ENCODE data around the gene LUC7L.
"Not testable (repeated sequence)": the region's sequence is repeated elsewhere in the genome, so short reads cannot be mapped to it uniquely, and the experiment has no call there.

Gene LUC7L

DNA sequence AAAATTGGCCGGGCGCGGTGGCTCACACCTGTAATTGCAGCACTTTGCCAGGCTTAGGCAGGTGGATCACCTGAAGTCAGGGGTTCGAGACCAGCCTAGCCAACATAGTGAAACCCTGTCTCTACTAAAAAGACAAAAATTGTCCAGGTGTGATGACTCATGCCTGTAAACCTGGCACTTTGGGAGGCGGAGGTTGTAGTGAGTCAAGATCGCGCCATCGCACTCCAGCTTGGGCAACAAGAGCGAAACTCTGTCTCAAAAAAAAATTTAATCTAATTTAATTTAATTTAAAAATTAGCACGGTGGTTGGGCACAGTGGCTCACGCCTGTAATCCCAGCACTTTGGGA, 50.6 kb downstream of the LUC7L start:
- DNase-seq = no peak

DNA sequence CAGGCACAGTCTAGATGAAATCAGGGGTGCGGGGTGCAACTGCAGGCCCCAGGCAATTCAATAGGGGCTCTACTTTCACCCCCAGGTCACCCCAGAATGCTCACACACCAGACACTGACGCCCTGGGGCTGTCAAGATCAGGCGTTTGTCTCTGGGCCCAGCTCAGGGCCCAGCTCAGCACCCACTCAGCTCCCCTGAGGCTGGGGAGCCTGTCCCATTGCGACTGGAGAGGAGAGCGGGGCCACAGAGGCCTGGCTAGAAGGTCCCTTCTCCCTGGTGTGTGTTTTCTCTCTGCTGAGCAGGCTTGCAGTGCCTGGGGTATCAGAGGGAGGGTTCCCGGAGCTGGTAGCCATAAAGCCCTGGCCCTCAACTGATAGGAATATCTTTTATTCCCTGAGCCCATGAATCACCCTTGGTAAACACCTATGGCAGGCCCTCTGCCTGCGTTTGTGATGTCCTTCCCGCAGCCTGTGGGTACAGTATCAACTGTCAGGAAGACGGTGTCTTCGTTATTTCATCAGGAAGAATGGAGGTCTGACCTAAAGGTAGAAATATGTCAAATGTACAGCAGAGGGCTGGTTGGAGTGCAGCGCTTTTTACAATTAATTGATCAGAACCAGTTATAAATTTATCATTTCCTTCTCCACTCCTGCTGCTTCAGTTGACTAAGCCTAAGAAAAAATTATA, 51.1 kb downstream of the LUC7L start:
- DNase-seq = no peak

DNA sequence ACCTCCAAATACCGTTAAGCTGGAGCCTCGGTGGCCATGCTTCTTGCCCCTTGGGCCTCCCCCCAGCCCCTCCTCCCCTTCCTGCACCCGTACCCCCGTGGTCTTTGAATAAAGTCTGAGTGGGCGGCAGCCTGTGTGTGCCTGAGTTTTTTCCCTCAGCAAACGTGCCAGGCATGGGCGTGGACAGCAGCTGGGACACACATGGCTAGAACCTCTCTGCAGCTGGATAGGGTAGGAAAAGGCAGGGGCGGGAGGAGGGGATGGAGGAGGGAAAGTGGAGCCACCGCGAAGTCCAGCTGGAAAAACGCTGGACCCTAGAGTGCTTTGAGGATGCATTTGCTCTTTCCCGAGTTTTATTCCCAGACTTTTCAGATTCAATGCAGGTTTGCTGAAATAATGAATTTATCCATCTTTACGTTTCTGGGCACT, 51.8 kb downstream of the LUC7L start:
- DNase-seq = no peak

DNA sequence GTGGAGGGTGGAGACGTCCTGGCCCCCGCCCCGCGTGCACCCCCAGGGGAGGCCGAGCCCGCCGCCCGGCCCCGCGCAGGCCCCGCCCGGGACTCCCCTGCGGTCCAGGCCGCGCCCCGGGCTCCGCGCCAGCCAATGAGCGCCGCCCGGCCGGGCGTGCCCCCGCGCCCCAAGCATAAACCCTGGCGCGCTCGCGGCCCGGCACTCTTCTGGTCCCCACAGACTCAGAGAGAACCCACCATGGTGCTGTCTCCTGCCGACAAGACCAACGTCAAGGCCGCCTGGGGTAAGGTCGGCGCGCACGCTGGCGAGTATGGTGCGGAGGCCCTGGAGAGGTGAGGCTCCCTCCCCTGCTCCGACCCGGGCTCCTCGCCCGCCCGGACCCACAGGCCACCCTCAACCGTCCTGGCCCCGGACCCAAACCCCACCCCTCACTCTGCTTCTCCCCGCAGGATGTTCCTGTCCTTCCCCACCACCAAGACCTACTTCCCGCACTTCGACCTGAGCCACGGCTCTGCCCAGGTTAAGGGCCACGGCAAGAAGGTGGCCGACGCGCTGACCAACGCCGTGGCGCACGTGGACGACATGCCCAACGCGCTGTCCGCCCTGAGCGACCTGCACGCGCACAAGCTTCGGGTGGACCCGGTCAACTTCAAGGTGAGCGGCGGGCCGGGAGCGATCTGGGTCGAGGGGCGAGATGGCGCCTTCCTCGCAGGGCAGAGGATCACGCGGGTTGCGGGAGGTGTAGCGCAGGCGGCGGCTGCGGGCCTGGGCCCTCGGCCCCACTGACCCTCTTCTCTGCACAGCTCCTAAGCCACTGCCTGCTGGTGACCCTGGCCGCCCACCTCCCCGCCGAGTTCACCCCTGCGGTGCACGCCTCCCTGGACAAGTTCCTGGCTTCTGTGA, 52.5 kb downstream of the LUC7L start, which contains the start of gene HBA1:
HBA1 (plus strand) TSS at position 204 of the 906 bp plus-strand sequence; CDS start at position 241, 37 bp downstream.
- DNase-seq = not testable (repeated sequence)

DNA sequence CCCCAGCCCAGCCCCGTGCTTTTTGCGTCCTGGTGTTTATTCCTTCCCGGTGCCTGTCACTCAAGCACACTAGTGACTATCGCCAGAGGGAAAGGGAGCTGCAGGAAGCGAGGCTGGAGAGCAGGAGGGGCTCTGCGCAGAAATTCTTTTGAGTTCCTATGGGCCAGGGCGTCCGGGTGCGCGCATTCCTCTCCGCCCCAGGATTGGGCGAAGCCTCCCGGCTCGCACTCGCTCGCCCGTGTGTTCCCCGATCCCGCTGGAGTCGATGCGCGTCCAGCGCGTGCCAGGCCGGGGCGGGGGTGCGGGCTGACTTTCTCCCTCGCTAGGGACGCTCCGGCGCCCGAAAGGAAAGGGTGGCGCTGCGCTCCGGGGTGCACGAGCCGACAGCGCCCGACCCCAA, 53.2 kb downstream of the LUC7L start:
- DNase-seq = not testable (repeated sequence)

DNA sequence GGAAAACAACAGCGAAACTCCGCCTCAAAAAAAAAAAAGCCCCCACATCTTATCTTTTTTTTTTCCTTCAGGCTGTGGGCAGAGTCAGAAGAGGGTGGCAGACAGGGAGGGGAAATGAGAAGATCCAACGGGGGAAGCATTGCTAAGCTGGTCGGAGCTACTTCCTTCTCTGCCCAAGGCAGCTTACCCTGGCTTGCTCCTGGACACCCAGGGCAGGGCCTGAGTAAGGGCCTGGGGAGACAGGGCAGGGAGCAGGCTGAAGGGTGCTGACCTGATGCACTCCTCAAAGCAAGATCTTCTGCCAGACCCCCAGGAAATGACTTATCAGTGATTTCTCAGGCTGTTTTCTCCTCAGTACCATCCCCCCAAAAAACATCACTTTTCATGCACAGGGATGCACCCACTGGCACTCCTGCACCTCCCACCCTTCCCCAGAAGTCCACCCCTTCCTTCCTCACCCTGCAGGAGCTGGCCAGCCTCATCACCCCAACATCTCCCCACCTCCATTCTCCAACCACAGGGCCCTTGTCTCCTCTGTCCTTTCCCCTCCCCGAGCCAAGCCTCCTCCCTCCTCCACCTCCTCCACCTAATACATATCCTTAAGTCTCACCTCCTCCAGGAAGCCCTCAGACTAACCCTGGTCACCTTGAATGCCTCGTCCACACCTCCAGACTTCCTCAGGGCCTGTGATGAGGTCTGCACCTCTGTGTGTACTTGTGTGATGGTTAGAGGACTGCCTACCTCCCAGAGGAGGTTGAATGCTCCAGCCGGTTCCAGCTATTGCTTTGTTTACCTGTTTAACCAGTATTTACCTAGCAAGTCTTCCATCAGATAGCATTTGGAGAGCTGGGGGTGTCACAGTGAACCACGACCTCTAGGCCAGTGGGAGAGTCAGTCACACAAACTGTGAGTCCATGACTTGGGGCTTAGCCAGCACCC, 54.0 kb downstream of the LUC7L start:
- no peak for DNase-seq

DNA sequence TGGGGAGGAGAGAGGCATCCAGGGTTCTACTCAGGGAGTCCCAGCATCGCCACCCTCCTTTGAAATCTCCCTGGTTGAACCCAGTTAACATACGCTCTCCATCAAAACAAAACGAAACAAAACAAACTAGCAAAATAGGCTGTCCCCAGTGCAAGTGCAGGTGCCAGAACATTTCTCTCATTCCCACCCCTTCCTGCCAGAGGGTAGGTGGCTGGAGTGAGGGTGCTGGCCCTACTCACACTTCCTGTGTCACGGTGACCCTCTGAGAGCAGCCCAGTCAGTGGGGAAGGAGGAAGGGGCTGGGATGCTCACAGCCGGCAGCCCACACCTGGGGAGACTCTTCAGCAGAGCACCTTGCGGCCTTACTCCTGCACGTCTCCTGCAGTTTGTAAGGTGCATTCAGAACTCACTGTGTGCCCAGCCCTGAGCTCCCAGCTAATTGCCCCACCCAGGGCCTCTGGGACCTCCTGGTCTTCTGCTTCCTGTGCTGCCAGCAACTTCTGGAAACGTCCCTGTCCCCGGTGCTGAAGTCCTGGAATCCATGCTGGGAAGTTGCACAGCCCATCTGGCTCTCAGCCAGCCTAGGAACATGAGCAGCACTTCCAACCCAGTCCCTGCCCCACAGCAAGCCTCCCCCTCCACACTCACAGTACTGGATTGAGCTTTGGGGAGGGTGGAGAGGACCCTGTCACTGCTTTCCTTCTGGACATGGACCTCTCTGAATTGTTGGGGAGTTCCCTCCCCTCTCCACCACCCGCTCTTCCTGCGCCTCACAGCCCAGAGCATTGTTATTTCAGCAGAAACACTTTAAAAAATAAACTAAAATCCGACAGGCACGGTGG, 55.1 kb downstream of the LUC7L start:
- DNase-seq = not testable (repeated sequence)

DNA sequence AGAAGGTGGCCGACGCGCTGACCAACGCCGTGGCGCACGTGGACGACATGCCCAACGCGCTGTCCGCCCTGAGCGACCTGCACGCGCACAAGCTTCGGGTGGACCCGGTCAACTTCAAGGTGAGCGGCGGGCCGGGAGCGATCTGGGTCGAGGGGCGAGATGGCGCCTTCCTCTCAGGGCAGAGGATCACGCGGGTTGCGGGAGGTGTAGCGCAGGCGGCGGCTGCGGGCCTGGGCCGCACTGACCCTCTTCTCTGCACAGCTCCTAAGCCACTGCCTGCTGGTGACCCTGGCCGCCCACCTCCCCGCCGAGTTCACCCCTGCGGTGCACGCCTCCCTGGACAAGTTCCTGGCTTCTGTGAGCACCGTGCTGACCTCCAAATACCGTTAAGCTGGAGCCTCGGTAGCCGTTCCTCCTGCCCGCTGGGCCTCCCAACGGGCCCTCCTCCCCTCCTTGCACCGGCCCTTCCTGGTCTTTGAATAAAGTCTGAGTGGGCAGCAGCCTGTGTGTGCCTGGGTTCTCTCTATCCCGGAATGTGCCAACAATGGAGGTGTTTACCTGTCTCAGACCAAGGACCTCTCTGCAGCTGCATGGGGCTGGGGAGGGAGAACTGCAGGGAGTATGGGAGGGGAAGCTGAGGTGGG, 55.9 kb downstream of the LUC7L start:
- not testable (repeated sequence) for DNase-seq

DNA sequence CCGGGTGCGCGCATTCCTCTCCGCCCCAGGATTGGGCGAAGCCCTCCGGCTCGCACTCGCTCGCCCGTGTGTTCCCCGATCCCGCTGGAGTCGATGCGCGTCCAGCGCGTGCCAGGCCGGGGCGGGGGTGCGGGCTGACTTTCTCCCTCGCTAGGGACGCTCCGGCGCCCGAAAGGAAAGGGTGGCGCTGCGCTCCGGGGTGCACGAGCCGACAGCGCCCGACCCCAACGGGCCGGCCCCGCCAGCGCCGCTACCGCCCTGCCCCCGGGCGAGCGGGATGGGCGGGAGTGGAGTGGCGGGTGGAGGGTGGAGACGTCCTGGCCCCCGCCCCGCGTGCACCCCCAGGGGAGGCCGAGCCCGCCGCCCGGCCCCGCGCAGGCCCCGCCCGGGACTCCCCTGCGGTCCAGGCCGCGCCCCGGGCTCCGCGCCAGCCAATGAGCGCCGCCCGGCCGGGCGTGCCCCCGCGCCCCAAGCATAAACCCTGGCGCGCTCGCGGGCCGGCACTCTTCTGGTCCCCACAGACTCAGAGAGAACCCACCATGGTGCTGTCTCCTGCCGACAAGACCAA, 56.8 kb downstream of the LUC7L start, which contains the start of gene HBA2:
HBA2 (plus strand) TSS at position 503 of the 568 bp plus-strand sequence; CDS start at position 540, 37 bp downstream.
- DNase-seq = not testable (repeated sequence)

DNA sequence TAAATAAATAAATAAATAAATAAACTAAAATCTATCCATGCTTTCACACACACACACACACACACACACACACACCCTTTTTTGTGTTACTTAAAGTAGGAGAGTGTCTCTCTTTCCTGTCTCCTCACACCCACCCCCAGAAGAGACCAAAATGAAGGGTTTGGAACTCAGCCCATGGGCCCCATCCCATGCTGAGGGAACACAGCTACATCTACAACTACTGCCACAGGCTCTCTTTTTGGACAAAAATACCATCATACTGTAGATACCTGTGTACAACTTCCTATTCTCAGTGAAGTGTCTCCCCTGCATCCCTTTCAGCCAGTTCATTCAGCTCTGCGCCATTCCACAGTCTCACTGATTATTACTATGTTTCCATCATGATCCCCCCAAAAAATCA, 58.5 kb downstream of the LUC7L start:
- no peak for DNase-seq

DNA sequence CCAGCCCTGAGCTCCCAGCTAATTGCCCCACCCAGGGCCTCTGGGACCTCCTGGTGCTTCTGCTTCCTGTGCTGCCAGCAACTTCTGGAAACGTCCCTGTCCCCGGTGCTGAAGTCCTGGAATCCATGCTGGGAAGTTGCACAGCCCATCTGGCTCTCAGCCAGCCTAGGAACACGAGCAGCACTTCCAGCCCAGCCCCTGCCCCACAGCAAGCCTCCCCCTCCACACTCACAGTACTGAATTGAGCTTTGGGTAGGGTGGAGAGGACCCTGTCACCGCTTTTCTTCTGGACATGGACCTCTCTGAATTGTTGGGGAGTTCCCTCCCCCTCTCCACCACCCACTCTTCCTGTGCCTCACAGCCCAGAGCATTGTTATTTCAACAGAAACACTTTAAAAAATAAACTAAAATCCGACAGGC, 59.2 kb downstream of the LUC7L start:
- not testable (repeated sequence) for DNase-seq

DNA sequence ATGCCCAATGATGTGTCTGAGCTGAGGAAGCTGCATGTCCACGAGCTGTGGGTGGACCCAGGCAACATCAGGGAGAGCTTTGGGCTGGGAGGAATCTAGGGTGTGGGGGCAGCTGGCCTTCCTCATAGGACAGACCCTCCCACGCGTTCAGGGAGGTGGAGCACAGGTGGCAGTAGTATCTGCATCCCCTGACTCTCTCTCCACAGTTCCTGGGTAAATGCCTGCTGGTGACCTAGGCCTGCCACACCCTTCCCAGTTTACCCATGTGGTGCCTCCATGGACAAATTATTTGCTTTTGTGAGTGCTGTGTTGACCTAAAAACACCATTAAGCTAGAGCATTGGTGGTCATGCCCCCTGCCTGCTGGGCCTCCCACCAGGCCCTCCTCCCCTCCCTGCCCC, 60.2 kb downstream of the LUC7L start:
- no peak for DNase-seq

DNA sequence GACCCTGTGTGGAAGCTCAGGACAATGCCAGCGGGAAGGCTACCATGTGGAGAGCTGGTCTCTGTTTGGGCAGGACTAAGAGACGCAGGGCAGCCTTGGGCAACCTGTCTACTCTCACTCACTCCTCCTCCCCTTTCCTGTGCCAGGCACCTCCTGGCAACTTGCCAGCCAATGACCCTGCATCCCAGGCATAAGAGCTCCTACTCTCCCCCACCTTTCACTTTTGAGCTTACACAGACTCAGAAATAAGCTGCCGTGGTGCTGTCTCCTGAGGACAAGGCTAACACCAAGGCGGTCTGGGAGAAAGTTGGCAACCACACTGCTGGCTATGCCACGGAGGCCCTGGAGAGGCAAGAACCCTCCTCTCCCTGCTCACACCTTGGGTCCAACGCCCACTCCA, 60.8 kb downstream of the LUC7L start:
- no peak for DNase-seq

DNA sequence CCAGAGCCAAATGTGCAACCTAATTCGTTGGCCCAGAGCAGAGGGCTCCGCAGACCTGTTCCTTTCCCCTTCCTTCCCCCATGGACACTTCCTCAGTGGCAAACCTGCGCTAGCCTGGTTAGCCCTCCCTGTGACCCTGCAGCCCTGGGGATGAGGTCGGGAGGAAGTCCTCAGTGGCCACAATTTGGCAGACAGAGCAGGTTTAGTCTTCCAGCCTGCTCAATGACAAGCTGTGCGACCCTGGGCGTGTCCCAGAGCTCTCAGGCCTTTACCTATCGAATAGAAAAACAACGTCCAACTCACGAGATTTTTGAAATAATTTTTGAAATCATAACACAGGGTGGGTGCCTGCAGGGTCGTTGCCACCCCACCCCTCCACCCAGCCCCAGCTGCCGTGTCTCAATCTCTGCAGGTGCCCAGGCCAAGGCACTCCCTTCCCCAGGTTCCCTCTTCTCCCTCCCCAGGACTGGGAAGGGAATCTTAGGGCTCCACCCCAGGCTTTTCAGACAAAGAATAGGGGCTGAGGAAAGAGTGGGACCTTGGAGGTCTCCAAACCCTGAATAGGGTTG, 62.0 kb downstream of the LUC7L start:
- DNase-seq = no peak

DNA sequence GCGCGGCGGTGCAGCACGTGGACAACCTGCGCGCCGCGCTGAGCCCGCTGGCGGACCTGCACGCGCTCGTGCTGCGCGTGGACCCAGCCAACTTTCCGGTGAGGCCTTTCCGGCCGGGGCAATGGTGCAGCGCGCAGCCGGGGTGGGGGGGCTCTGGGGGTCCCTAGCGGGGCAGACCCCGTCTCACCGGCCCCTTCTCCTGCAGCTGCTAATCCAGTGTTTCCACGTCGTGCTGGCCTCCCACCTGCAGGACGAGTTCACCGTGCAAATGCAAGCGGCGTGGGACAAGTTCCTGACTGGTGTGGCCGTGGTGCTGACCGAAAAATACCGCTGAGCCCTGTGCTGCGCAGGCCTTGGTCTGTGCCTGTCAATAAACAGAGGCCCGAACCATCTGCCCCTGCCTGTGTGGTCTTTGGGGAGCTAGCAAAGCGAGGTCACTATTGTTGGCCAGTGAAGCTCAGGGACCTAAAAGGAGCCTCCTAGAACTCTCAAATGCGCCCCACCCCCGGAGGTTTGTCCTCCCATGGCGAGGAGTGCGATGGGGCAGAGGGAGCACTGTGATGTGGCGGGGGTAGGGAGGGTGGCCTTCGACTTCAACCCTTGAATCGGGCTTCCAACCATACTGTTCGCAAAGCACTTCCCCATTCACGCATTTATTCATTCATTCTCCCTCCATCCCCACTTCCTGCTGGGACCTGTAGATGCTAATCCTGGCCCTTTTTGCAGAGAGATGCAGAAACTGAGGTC, 62.7 kb downstream of the LUC7L start:
- no peak for DNase-seq

DNA sequence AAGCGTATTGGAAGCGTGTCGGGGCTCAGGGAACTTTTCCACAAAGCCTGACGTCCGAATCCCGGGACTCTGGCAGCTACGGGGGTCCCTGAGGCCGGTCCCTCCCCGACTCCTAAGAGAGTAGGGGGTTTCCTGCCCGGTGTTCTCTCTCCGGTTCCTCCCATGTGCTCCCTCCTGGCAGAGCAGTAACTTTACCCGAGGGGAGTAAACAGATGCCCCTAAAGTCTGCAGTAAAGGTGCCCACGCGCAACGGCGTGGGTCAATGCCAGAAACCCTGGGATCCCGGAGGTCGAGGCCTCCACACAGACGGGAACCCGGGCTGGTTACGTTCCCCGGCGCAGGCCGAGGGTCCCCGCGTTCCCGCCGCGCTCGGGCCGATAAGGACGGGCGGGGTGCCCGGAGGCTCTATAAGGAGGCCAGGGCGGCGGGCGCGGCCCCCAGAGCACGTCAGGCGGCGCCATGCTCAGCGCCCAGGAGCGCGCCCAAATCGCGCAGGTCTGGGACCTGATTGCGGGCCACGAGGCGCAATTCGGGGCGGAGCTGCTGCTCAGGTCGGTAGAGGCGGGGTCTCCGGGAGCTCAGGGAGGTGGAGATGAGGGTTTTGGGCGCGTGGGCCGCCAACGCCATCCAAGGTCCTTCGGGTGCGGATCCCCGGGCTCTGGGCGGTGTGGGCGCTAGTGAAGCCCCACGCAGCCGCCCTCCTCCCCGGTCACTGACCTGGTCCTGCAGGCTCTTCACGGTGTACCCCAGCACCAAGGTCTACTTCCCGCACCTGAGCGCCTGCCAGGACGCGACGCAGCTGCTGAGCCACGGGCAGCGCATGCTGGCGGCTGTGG, 63.5 kb downstream of the LUC7L start, which contains the start of gene HBM:
HBM (plus strand) TSS at position 440 of the 836 bp plus-strand sequence; CDS start at position 460, 20 bp downstream.
- DNase-seq = peak in 1 of 2 donors; percentile 31

DNA sequence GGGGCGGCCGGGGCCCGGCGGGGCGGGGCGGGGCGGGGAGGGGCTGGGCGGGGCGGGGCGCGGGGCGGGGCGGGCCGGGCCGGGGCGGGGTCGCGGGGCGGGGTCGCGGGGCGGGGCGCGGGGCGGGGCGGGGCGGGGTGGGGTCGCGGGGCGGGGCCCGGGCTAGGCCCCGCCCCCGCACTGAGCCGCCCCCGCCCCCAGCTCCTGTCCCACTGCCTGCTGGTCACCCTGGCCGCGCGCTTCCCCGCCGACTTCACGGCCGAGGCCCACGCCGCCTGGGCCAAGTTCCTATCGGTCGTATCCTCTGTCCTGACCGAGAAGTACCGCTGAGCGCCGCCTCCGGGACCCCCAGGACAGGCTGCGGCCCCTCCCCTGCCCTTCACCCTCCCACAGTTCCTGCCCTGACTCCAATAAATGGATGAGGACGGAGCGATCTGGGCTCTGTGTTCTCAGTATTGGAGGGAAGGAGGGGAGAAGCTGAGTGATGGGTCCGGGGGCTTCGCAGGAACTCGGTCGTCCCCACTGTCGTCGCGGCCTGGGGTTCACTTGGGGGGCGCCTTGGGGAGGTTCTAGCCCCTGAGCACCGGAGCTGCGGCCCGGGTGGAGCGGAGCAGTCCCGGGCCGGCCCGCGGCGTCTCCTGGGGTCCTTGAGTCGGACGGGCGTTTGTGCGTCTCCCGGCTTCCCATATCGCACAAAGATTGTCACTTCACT, 64.3 kb downstream of the LUC7L start:
- no peak for DNase-seq
